Adrenal gland (tissue), 5 donors: ENCODE data around the gene CTAGE9.

Source experiments
- CTCF ChIP-seq, 6 experiments: fragments of 450-650 bp in 4 of 6; fragments of 200-600 bp in 2 of 6; sonication (generic) in 1 of 6; IDR thresholded peaks; 1 replicate in 5 of 6; 2 replicates in 1 of 6; pipeline versions ENCODE4 v1.5.1 to v1.8.0; 2016 to 2021; ENCODE audit warnings: antibody characterized with exemption in 6 of 6, mild to moderate bottlenecking in 2 of 6, moderate library complexity in 1 of 6
- POLR2A ChIP-seq, 2 donors: fragments of 450-650 bp; IDR thresholded peaks; one replicate each; pipeline ENCODE4 v1.6.1; 2017; ENCODE audit warnings: antibody characterized with exemption in 2 of 2, mild to moderate bottlenecking in 2 of 2, moderate library complexity in 1 of 2
- donor health status: DM: no; HTN: no; CAD: no.

DNA sequence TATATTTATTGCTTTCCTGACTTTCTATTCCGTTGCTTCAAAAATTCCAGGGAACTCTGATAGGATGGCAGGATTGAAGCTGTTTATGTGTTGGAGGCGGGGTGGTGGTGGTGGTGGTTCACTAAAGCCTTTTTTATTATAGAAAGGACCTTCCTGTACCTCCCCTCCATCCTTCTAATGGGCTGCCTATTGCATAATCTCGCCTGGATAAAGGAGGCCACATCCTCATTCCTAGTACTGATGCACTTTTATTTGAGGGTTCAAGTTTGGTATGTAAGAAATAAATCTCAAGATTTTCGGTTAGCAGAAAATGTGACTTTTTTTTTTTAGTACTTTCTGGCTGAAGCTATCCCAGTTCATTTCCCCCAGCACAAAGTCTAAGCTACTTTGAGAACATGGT, 18.7 kb upstream of the CTAGE9 start:
- TF ChIP-seq CTCF (IDR thresholded peaks at IDR 0.05) (no peak), POLR2A (IDR thresholded peaks at IDR 0.05) (no peak)
